Measurements from ENCODE around the gene EIF4G3. TPM values are rescaled to one million over a fixed set of nuclear protein-coding genes. Genes with fewer than 3 reads are reported as not detected.
A peak's percentile ranks its signal among the peaks of the same experiment; 100 is the strongest.

Gene EIF4G3
- total and polyA plus RNA-seq, 7 donors, result 11.3 to 58.1 (median 39.5) TPM

GRCh38 chr1:20950679-20951078, 226.0 kb downstream of the EIF4G3 start:
- 93 to 98% (median 93%) methylated on average over 3 of the region's 3 CpGs for WGBS, 3 donors
- Histone ChIP-seq H3K4me3 (no peak overlapping the region), H3K27me3 (ENCODE audit: insufficient read depth in 3 of 3, low read length in 2 of 3) (no peaks in the 10 kb centered on the region), H3K27ac (no peak overlapping the region), H3K9me3 (no peaks in the 10 kb centered on the region), H3K36me3 (ENCODE audit: insufficient read depth in 1 of 2, low read depth in 1 of 2) (no peaks in the 10 kb centered on the region), H3K4me1 (peaks cover 8% of the 10 kb centered on the region)
- TF ChIP-seq CTCF (IDR thresholded peaks at IDR 0.05), result no peak
- no peak for DNase-seq
- ATAC-seq, result no peak
- intact Hi-C loops (cut with DNase I), result no loop called here

- Histone ChIP-seq H3K27ac (no peak overlapping the region), H3K4me3 (no peak overlapping the region), H3K4me1 (peaks cover 8% of the 10 kb centered on the region), H3K27me3 (ENCODE audit: insufficient read depth in 3 of 3, low read length in 2 of 3) (no peaks in the 10 kb centered on the region), H3K9me3 (no peaks in the 10 kb centered on the region), H3K36me3 (ENCODE audit: insufficient read depth in 1 of 2, low read depth in 1 of 2) (no peaks in the 10 kb centered on the region)
- ATAC-seq (peak in 1 of 4 donors; percentile 26), DNase-seq (no peak)
- no peak for TF ChIP-seq CTCF (IDR thresholded peaks at IDR 0.05)
- intact Hi-C loops (cut with DNase I), result no loop called here
- 74 to 84% (median 78%) methylated on average over 9 of the region's 9 CpGs for WGBS, 3 donors
These were observed 226.7 kb downstream of the EIF4G3 start for GRCh38 chr1:20949871-20950590.

- Histone ChIP-seq H3K4me1 (peaks cover 12% of the 10 kb centered on the region), H3K9me3 (no peaks in the 10 kb centered on the region), H3K36me3 (ENCODE audit: insufficient read depth in 1 of 2, low read depth in 1 of 2) (no peaks in the 10 kb centered on the region), H3K27me3 (ENCODE audit: insufficient read depth in 3 of 3, low read length in 2 of 3) (no peaks in the 10 kb centered on the region), H3K4me3 (no peak overlapping the region), H3K27ac (no peak overlapping the region)
- intact Hi-C loops (cut with DNase I), result no loop called here
- DNase-seq, result no peak
- TF ChIP-seq CTCF (IDR thresholded peaks at IDR 0.05), result no peak
- ATAC-seq, result no peak
- WGBS, 3 donors, result 91 to 93% (median 91%) methylated on average over 6 of the region's 6 CpGs
These were observed 228.6 kb downstream of the EIF4G3 start for GRCh38 chr1:20948101-20948500.

GRCh38 chr1:20947409-20947808, 229.3 kb downstream of the EIF4G3 start:
- ATAC-seq (no peak), DNase-seq (no peak)
- intact Hi-C loops (cut with DNase I), result no loop called here
- no peak overlapping the region for H3K4me3 ChIP-seq
- H3K9me3 ChIP-seq, result no peaks in the 10 kb centered on the region
- no peaks in the 10 kb centered on the region for H3K36me3 ChIP-seq (ENCODE audit: insufficient read depth in 1 of 2, low read depth in 1 of 2)
- H3K4me1 ChIP-seq, result peaks cover 12% of the 10 kb centered on the region
- H3K27ac ChIP-seq, result no peak overlapping the region
- TF ChIP-seq CTCF (IDR thresholded peaks at IDR 0.05), result no peak
- H3K27me3 ChIP-seq (ENCODE audit: insufficient read depth in 3 of 3, low read length in 2 of 3), result no peaks in the 10 kb centered on the region
- 79 to 93% (median 93%) methylated on average over 2 of the region's 2 CpGs for WGBS, 3 donors

- Histone ChIP-seq H3K27ac (no peak overlapping the region), H3K9me3 (no peaks in the 10 kb centered on the region), H3K4me3 (no peak overlapping the region), H3K36me3 (ENCODE audit: insufficient read depth in 1 of 2, low read depth in 1 of 2) (peaks cover 6 to 13% of the 10 kb centered on the region in 2 donors), H3K27me3 (ENCODE audit: insufficient read depth in 3 of 3, low read length in 2 of 3) (no peaks in the 10 kb centered on the region), H3K4me1 (peaks cover 6% of the 10 kb centered on the region)
- intact Hi-C loops (cut with DNase I), result no loop called here
- no peak for TF ChIP-seq CTCF (IDR thresholded peaks at IDR 0.05)
- WGBS, 3 donors, result 91 to 96% (median 95%) methylated on average over 2 of the region's 2 CpGs
- ATAC-seq, result no peak
- DNase-seq, result no peak
These were observed 240.1 kb downstream of the EIF4G3 start for GRCh38 chr1:20936621-20937020.
